Muscle layer of duodenum (tissue), 2 donors: ENCODE results near the gene LRP5.
"Not testable (repeated sequence)": the region's sequence is repeated elsewhere in the genome, so short reads cannot be mapped to it uniquely, and the experiment has no call there.

Experiments used
- H3K27ac ChIP-seq: one replicate; pipeline ENCODE4 v1.7.0; 2013; ENCODE audit warnings: mild to moderate bottlenecking, low read length
- H3K27me3 ChIP-seq: one replicate; pipeline ENCODE4 v1.7.0; 2013; ENCODE audit warnings: low read depth, mild to moderate bottlenecking, control low read depth, low read length
- H3K36me3 ChIP-seq, 2 donors: one replicate each; pipeline ENCODE4 v1.7.0; 2013; ENCODE audit warnings: low read length in 2 of 2, control low read depth in 1 of 2, mild to moderate bottlenecking in 1 of 2; ENCODE audit not compliant: insufficient read depth in 2 of 2, control insufficient read depth in 1 of 2
- H3K4me1 ChIP-seq, 2 donors: one replicate each; pipeline ENCODE4 v1.7.0; 2013; ENCODE audit warnings: low read length in 2 of 2, mild to moderate bottlenecking in 2 of 2, control low read depth in 1 of 2, moderate library complexity in 1 of 2; ENCODE audit not compliant: insufficient read depth in 2 of 2, control insufficient read depth in 1 of 2
- H3K4me3 ChIP-seq, 2 donors: one replicate each; pipeline ENCODE4 v1.7.0; 2013; ENCODE audit warnings: low read length in 2 of 2, low read depth in 1 of 2, mild to moderate bottlenecking in 1 of 2
- H3K9me3 ChIP-seq, 2 donors: one replicate each; pipeline ENCODE4 v1.7.0; 2013; ENCODE audit warnings: low read length in 2 of 2, control low read depth in 1 of 2, mild to moderate bottlenecking in 1 of 2; ENCODE audit not compliant: control insufficient read depth in 1 of 2
- donor health status: healthy.

Gene LRP5

DNA sequence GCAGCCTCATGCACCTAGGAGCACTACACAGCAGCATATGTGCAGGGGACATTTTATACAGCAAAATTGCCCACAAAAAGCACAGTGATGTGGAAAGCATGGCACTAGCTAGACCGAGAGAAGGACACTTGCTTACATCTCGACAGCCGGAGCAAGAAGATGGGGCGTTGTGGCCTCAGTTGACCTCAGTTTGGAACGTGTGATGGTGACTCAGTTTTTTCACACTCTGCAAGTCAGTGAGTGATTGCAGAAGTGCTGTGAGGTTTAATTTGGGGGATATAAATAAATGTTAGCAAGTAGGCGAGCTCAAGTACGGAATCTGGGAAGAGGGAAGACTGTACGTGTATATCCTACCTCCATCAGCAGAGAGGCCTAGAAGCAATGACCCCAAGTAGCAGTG, 23.3 kb downstream of the LRP5 start:
- Histone ChIP-seq H3K4me3 (no peak overlapping the region), H3K9me3 (no peaks in the 10 kb centered on the region), H3K27ac (peak overlapping the region; percentile 54), H3K4me1 (peaks cover 11 to 44% of the 10 kb centered on the region in 2 donors), H3K27me3 (no peaks in the 10 kb centered on the region), H3K36me3 (no peaks in the 10 kb centered on the region)

DNA sequence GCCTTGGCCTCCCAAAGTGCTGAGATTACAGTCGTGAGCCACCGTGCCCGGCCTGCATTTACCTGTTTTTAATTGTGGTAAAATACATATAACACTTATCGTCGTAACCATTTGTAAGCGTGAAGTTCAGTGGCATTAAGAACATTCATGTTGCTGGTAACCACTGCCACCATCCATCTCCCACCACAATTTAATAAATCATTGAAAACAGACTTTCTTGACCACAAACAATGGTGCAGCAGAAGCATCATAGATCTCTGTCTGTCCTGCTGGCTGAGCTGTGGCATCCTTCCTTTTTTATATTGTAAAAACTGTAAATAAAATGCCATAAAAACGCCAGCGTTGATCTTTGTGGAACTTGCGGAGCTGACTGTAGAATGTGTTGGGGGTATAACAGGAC, 24.3 kb downstream of the LRP5 start:
- Histone ChIP-seq H3K4me1 (peaks cover 7 to 43% of the 10 kb centered on the region in 2 donors), H3K36me3 (no peaks in the 10 kb centered on the region), H3K27me3 (no peaks in the 10 kb centered on the region), H3K4me3 (no peak overlapping the region), H3K27ac (no peak overlapping the region), H3K9me3 (no peaks in the 10 kb centered on the region)

DNA sequence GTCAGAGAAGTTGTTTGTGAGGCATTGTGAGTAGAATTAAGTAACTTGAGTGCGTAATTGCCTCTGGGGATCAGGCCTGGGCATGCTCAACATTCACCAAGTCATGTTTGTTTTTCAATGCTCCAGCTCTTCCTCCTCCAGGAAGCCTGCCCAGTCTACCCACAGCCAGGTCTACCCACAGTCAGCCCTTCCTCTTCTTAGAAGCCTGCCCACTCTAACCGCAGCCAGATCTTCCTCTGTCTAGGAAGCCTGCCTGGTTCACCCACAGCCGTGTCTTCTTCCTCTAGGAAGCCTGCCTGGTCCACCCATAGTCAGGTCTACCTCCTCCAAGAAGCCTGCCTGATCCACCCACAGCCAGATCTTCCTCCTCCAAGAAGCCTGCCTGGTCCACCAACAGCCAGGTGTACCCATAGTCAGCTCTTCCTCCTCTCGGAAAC, 25.0 kb downstream of the LRP5 start:
- no peak overlapping the region for H3K4me3 ChIP-seq
- peaks cover 7 to 43% of the 10 kb centered on the region in 2 donors for H3K4me1 ChIP-seq
- H3K27ac ChIP-seq, result peak overlapping the region; percentile 14

DNA sequence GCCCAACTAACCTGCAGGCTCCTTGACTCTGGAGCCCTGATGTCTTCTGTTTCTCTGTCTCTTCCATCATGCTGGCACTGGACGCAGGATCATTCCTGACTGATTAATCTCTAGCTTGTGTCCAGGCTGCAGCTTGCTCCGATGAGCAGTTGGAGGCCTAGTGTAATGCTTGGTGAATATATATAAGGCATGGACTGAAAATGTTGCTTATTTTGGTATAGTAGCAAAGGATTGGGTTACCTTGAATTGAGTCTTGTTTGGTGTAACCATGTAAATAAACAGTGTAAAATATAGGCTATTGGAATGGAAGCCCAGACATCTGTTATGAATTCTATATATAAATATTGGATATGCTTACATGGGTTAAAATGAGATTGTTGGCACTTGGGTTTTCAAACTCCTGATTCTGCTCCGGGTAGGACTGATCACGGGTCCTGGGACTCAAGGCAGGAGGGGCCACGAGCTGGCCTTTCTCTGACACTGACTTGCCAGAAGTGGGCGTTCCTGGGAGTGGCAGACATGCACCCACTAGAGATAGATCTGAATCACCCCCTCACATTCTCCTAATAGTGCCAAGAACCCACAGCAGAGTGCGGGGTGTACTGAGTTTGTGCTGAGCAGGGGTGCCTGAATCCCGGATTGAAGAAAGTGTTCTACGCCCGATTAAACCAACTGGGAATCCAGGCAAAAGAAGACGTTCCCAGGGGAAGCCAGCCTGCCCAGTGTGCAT, 25.8 kb downstream of the LRP5 start:
- H3K36me3 ChIP-seq, result no peaks in the 10 kb centered on the region
- H3K27ac ChIP-seq, result peak overlapping the region; percentile 14
- H3K4me1 ChIP-seq, result peaks cover 7 to 51% of the 10 kb centered on the region in 2 donors
- H3K9me3 ChIP-seq, result no peaks in the 10 kb centered on the region
- no peaks in the 10 kb centered on the region for H3K27me3 ChIP-seq
- H3K4me3 ChIP-seq, result no peak overlapping the region

More for the DNA sequence above, 25.0 kb downstream of the LRP5 start:
- no peaks in the 10 kb centered on the region for H3K36me3 ChIP-seq
- H3K9me3 ChIP-seq, result no peaks in the 10 kb centered on the region
- no peaks in the 10 kb centered on the region for H3K27me3 ChIP-seq

DNA sequence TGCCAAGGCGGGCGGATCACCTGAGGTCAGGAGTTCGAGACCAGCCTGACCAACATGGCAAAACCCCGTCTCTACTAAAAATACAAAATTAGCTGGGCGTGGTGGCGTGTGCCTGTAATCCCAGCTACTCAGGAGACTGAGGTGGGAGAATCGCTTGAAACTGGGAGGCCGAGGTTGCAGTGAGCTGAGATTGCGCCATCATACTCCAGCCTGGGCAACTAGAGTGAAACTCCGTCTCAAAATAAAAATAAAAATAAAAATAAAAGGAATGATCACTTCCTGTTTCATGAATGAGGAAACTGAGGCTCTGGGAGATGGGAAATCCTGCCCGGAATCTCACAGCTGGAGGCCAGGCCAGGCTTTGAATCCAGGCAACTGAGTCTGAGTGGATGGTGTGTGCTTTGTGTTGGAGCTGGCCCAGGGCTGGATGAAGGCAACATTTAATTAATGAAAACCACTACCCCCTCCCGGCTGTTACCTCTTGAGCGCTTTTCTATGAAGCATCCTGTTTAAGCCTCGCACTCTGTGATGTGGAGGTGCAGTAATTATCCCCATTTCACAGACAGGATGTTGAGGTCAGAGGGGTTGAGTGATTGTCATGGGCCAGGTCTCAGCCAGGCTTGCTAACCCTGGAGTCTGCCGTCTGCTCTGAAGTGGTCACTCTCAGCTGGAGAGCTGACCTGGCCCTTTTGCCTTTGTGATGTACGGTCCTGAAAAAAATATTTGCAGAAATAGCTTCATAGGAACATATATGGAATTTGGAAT, 27.8 kb downstream of the LRP5 start:
- Histone ChIP-seq H3K36me3 (no peaks in the 10 kb centered on the region), H3K27ac (no peak overlapping the region), H3K27me3 (no peaks in the 10 kb centered on the region), H3K9me3 (no peaks in the 10 kb centered on the region), H3K4me1 (peaks cover 7 to 59% of the 10 kb centered on the region in 2 donors), H3K4me3 (no peak overlapping the region)

DNA sequence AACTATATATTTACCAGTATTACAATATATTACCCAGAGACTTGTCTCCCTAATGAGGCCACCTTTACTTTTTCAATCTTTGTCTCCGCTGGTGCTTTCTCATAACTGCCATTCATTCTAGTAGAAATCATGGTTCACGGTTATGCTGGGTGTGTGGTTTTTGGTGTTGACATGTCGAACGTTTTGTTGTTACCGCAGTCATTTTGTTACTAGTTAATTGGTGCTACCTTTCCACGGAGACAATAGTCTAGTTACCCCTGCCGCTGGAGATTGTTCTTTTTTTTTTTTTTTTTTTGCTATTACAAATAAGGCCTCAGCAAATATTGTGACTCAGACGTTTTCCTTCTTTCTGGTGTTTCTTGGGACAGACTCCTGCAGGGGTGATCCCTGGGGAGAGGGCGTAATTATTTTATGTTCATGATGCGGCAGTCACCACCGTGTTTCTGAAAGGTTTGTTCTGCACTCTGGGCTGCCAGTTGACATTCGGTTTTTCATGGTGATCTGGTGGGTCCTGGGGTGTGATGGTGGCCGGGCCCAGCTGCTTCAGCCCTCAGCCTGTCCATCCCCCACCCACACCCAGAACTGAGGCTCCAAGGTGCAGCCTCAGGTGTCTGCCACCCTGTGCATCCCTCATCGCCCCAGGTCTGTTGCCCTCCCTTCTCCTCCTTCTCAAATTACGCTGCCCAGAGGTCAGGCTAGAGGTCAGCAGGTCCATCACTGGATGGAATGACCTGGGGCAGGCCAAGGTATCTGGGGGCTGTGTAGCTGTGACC, 28.6 kb downstream of the LRP5 start:
- H3K27ac ChIP-seq, result no peak overlapping the region
- no peaks in the 10 kb centered on the region for H3K9me3 ChIP-seq
- no peaks in the 10 kb centered on the region for H3K36me3 ChIP-seq
- H3K4me3 ChIP-seq, result no peak overlapping the region
- H3K4me1 ChIP-seq, result peaks cover 7 to 54% of the 10 kb centered on the region in 2 donors
- no peaks in the 10 kb centered on the region for H3K27me3 ChIP-seq

DNA sequence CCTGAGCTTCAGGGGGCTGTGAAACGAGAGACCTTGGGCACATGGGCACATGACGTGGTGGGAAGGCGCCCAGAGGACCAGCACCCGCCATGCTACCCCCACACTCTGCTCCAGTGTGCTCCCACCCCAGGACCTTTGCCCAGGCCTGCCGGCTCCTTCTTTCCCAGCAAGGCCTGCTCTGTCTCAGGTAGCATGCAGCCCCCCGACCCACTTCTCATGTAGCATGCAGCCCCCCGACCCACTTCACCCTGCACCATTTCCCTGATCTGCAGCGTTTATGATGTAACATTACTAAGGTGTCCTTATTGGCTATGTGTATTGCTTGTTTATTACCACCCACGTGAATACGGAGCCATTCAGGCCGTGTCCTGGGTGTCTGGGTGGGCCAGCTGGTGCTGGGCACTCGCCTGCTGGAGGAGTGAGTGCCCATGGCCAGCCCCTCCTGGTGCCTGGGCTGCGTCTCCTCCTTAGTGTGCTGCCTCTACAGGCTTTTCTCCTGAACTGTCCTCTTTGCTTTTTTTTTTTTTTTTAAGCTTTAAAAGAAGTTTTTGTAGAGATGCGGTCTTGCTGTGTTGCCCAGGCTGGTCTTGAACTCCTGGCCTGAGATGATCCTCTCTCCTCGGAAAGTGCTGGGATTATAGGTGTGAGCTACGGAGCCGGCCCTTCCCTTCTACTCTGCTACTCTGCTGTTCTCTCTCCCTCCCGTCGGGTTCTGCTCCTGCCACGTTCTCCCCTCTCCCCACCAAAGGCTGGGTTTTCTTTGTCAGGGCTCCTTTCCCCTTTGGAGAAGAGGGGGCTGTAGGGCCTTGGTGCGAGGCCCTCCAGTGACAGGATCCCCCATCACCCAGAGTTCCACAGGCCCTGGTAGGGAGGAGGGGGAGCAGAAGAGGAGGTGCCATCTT, 29.4 kb downstream of the LRP5 start:
- Histone ChIP-seq H3K36me3 (no peaks in the 10 kb centered on the region), H3K27ac (no peak overlapping the region), H3K4me1 (peaks cover 7 to 53% of the 10 kb centered on the region in 2 donors), H3K27me3 (no peaks in the 10 kb centered on the region), H3K9me3 (no peaks in the 10 kb centered on the region), H3K4me3 (no peak overlapping the region)

DNA sequence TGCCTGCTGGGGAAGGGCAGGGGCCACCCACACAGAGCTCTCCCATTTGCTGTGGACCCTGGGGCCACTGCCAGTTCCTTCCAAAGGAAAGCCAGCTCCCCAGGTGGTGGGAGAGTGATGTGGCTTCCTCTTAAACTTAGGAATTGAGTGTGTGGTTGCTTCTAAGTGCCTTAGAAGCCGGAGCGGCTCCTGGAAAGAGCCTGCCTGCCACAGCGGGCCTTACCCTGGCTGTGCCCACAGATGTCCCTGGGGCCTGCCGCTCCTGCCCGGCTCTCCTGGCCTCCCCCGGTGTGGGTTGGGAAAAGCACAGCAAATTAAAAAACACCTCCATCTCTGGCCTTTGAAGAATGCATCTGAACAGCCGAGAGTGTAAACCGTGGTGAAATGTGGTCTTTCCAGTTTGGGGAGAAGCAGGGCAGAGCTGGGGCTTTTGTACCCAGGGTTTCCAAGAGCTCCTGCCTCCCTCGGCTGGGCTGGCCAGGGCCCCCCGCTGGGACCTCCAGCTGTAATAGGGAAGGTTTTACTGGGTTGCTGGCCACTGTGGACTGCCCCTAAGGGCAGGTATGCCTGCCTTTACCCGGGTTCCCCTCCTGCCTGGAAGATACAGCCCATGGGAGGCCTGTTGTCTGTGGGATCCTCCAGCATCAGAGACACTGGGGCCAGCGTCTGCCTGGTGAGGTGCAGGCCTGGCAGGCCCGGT, 30.2 kb downstream of the LRP5 start:
- no peaks in the 10 kb centered on the region for H3K9me3 ChIP-seq
- H3K36me3 ChIP-seq, result no peaks in the 10 kb centered on the region
- no peak overlapping the region for H3K4me3 ChIP-seq
- peaks cover 0 to 51% of the 10 kb centered on the region in 2 donors for H3K4me1 ChIP-seq
- H3K27me3 ChIP-seq, result no peaks in the 10 kb centered on the region
- peak overlapping the region; percentile 39 for H3K27ac ChIP-seq

DNA sequence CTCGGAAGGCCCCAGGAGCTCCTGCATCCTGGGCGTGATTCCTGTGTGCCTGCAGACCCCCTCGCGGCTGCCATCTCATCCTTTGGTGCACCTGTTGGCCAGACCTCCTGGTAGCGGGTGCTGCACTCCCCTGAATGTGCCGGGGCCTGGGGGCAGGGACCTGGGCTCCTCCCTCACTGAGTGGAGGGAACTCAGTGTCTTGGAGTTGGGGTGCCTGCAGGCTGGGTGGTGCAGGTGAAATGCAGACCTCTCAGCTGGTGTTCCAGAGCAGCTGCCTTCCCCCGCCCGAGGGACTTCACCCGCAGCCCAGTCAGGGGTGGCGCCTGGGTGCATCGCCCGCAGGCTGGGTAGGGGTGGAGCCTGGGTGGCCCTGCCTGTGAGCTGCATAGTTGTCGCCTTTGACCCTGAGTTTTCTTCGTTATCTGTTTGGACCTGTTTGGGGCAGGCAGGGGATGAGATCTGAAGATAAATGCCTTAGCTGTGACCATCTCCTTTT, 31.4 kb downstream of the LRP5 start:
- Histone ChIP-seq H3K27ac (no peak overlapping the region), H3K36me3 (no peaks in the 10 kb centered on the region), H3K9me3 (no peaks in the 10 kb centered on the region), H3K4me1 (peaks cover 0 to 42% of the 10 kb centered on the region in 2 donors), H3K4me3 (no peak overlapping the region), H3K27me3 (no peaks in the 10 kb centered on the region)

DNA sequence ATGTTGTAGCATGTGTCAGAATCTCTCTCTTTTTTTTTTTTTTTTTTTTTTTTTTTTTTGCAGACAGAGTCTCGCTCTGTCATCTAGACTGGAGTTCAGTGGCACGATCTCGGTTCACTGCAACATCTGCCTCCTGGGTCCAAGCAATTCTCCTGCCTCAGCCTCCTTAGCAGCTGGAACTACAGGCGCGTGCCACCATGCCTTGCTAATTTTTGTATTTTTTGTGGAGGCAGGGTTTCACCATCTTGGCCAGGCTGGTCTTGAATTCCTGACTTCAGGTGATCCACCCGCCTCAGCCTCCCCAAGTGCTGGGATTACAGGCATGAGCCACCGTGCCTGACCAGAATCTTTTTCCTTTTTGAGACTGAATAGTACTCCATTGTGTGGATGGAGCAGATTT, 32.4 kb downstream of the LRP5 start:
- not testable (repeated sequence) for H3K27ac ChIP-seq, H3K9me3 ChIP-seq, H3K36me3 ChIP-seq, H3K4me3 ChIP-seq, H3K27me3 ChIP-seq
- peaks cover 0 to 42% of the 10 kb centered on the region in 2 donors for H3K4me1 ChIP-seq
